Muscle layer of colon (tissue), 2 donors: Measurements from ENCODE around the gene YWHAH.
A peak's percentile ranks its signal among the peaks of the same experiment; 100 is the strongest.

Source experiments
- H3K27ac ChIP-seq: one replicate; pipeline ENCODE4 v1.7.0; 2013; ENCODE audit warnings: low read depth, mild to moderate bottlenecking, low read length, moderate library complexity
- H3K27me3 ChIP-seq, 2 donors: one replicate each; pipeline ENCODE4 v1.7.0; 2013; ENCODE audit warnings: low read length in 2 of 2, mild to moderate bottlenecking in 2 of 2; ENCODE audit not compliant: insufficient read depth in 2 of 2, control insufficient read depth in 1 of 2
- H3K36me3 ChIP-seq: one replicate; pipeline ENCODE4 v1.7.0; 2013; ENCODE audit warnings: mild to moderate bottlenecking, low read length; ENCODE audit not compliant: insufficient read depth
- H3K4me1 ChIP-seq: one replicate; pipeline ENCODE4 v1.7.0; 2013; ENCODE audit warnings: mild to moderate bottlenecking, low read length; ENCODE audit not compliant: insufficient read depth
- H3K4me3 ChIP-seq, 2 donors: one replicate each; pipeline ENCODE4 v1.7.0; 2013; ENCODE audit warnings: low read length in 2 of 2, low read depth in 1 of 2, mild to moderate bottlenecking in 1 of 2, moderate library complexity in 1 of 2
- H3K9ac ChIP-seq: one replicate; pipeline ENCODE4 v1.7.0; 2013; ENCODE audit warnings: low read length
- H3K9me3 ChIP-seq: one replicate; pipeline ENCODE4 v1.7.0; 2013; ENCODE audit warnings: mild to moderate bottlenecking, low read length
- donor health status: abdominal sarcoma.
- donor health status: Adenocarcinoma of cecum.

The YWHAH gene

DNA sequence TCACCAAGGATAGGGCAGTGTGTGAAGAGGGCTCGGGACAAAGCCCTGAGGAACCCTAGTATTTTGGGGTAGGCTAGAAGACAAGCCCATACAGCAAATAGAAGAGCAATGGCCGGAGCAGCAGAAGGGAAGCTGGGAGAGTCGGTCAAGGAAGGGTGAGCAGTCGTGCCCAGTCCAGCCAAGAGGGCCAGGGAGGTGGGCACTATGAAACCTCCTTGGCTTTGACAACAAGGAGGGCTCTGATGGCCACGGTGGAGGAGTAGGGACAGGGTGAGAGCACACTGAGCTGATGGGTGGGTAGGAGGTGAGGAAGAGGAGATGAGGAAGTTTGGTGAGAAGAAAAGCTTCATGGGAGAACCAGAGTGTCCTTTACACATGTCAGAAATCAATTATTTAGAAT is 2.2 kb upstream of the YWHAH start:
- Histone ChIP-seq H3K9ac (no peak overlapping the region), H3K36me3 (no peaks in the 10 kb centered on the region), H3K27me3 (no peaks in the 10 kb centered on the region), H3K27ac (no peak overlapping the region), H3K4me3 (no peak overlapping the region), H3K9me3 (no peaks in the 10 kb centered on the region), H3K4me1 (peaks cover 20% of the 10 kb centered on the region)

GRCh38 chr22:31943206-31943977 is 943 bp upstream of the YWHAH start:
- H3K27ac ChIP-seq, result peak overlapping the region; percentile 25
- H3K9me3 ChIP-seq, result no peaks in the 10 kb centered on the region
- no peaks in the 10 kb centered on the region for H3K36me3 ChIP-seq
- peak overlapping the region; percentile 49 to 71 for H3K4me3 ChIP-seq
- H3K9ac ChIP-seq, result peak overlapping the region; percentile 54
- no peaks in the 10 kb centered on the region for H3K27me3 ChIP-seq
- peaks cover 24% of the 10 kb centered on the region for H3K4me1 ChIP-seq

DNA sequence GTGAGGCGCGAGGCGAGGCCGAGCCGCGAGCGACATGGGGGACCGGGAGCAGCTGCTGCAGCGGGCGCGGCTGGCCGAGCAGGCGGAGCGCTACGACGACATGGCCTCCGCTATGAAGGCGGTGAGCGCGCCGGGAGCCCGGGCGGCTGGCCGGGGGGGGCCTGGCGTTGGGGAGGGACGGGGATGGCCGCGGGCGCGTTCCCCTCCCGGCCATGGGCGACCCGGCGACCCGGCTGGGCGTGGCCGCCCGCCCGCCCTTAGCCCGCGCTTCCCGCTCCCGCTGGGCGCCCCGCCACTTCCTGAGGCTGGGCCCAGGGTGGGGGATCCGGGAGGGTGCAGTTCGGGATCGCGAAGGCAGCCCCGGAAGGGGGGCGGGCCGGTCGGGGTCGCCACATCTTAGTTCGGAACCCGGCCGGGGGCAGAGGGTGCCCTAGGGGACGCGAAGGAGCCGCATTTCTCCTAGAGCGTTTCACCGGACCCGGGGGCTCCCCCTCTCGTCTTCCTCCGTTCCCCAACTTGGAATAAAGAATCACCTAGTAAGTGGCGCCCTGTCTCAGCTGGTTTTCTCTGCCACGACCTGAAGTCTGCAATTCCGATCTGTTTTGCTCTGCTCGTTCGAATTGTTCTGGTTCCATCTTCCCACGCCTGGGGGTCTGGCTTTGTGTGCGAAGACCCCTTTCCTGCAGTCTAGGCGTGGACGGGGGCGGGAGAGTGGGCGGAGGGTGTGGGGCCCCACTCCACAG is 536 bp downstream of the YWHAH start:
- Histone ChIP-seq H3K36me3 (no peaks in the 10 kb centered on the region), H3K4me1 (peaks cover 24% of the 10 kb centered on the region), H3K27ac (peak overlapping the region; percentile 65), H3K9me3 (no peaks in the 10 kb centered on the region), H3K27me3 (no peaks in the 10 kb centered on the region), H3K4me3 (peak overlapping the region; percentile 76 to 96), H3K9ac (peak overlapping the region; percentile 71)

DNA sequence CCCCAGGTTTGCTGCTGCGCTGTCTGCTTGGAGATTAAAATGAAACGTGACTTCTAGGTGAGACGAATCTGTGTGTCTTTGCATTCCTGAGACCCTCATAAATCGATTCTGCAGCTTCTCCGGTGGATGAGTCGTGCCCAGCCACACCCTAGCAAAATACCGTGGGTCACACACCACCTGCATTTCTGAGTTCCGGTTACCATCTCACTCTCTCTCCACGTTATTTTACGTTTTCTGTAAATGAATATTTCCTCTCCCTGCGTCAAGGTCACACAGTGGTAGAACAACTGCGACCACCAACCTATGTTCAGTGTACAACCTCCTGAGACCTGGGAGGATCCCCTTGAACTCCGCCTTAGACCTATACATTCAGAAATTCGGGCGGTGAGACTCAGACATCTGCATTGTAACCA is 1.1 kb downstream of the YWHAH start:
- Histone ChIP-seq H3K4me3 (peak overlapping the region; percentile 76 to 96), H3K27me3 (no peaks in the 10 kb centered on the region), H3K9me3 (no peaks in the 10 kb centered on the region), H3K4me1 (peaks cover 28% of the 10 kb centered on the region), H3K36me3 (no peaks in the 10 kb centered on the region), H3K27ac (peak overlapping the region; percentile 65), H3K9ac (peak overlapping the region; percentile 71)

GRCh38 chr22:31945971-31946680 is 1.8 kb downstream of the YWHAH start:
- Histone ChIP-seq H3K36me3 (no peaks in the 10 kb centered on the region), H3K4me1 (peaks cover 35% of the 10 kb centered on the region)

DNA sequence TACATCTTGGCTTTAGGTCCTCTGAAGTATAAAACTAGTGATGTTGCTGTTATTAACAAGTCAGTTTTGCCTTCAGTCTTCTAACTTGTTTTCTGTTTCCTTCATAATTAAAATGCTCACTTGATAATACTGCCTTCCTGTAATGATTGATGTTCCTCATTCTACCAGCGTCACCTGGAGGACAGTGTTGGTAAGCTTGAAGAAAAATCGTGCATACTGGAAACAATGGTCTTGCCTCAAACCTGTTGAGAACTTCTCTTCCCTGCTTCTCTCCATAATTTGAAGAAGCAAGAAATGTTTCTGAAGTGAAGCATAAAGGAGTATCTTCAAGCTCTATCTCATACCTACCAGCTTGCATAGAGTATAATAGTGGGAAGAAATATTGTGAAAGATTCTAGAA is 3.0 kb downstream of the YWHAH start:
- H3K27me3 ChIP-seq, result no peaks in the 10 kb centered on the region
- H3K4me1 ChIP-seq, result peaks cover 47% of the 10 kb centered on the region
- no peaks in the 10 kb centered on the region for H3K36me3 ChIP-seq
- no peak overlapping the region for H3K9ac ChIP-seq
- H3K9me3 ChIP-seq, result no peaks in the 10 kb centered on the region
- H3K27ac ChIP-seq, result no peak overlapping the region
- no peak overlapping the region for H3K4me3 ChIP-seq

More at GRCh38 chr22:31945971-31946680, 1.8 kb downstream of the YWHAH start:
- Histone ChIP-seq H3K4me3 (peak overlapping the region; percentile 4 to 96), H3K9ac (peak overlapping the region; percentile 71), H3K27ac (peak overlapping the region; percentile 65), H3K27me3 (no peaks in the 10 kb centered on the region), H3K9me3 (no peaks in the 10 kb centered on the region)

- Histone ChIP-seq H3K27me3 (no peaks in the 10 kb centered on the region), H3K9ac (no peak overlapping the region), H3K27ac (no peak overlapping the region), H3K4me3 (no peak overlapping the region), H3K4me1 (peaks cover 54% of the 10 kb centered on the region), H3K9me3 (no peaks in the 10 kb centered on the region), H3K36me3 (no peaks in the 10 kb centered on the region)
These were observed 3.7 kb downstream of the YWHAH start for GRCh38 chr22:31948002-31948401.

DNA sequence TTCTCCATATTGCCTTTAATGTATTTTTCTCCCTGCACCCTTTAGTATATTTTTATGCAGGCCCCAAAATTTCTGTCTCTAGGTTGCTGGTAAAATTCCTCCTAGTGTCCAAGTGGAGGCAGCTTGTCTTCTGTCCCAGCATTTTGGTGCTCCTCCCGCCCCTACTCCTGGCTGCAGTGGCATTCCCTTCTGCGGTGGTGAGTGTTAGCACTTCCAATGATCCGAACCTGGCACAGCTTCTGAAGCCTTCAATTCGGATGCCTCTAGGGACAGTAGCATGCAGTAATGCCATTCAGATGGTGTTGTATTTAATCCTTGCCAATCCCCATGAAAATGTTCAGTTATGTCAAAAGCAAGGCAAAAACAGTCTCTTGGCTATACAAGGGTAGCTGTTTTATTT is 5.9 kb downstream of the YWHAH start:
- Histone ChIP-seq H3K36me3 (no peaks in the 10 kb centered on the region), H3K4me1 (peaks cover 65% of the 10 kb centered on the region), H3K9ac (no peak overlapping the region), H3K4me3 (no peak overlapping the region), H3K9me3 (no peaks in the 10 kb centered on the region), H3K27me3 (no peaks in the 10 kb centered on the region), H3K27ac (no peak overlapping the region)

DNA sequence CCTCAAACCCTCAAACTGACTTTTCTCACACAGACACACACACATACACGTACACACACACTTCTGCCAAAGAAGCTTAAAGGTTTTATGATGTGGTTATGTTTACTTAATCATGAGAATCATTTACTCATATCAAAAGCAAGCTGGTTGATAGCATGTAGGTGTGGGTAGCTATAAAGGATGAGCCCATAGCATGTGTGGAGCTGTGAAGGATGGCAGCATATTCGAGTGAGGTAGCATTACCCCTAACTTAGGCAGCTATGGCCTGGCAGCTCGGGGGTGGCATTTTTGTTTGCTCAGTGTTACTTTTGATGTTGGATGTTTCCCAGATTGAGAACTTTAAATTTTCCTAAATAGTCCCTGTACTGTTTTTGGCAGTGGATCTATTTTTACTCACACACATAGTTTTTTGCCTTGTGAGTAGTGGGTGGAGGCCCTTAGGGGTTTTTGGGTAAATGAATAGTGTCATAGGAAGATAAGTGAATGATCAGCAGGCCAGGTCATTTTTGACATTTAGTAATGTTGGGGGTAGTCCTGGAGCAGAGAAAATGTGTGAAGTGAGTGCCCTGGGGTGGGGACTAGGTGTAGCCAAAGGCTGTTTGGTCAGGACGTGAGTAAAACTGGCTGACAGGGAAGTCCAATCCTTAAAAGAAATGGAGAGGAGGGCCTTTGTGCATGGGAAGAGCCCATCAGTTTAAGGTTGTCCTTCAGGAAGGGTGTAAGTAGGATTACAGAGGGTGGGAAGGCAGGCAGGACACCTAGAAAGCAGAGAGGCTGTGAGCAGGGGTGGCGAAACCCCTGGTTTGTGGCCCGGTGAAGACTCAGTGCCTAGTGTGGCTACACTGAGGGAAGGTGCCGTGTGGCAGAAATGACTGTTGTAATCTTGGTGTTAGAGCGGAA is 7.1 kb downstream of the YWHAH start:
- Histone ChIP-seq H3K9me3 (no peaks in the 10 kb centered on the region), H3K36me3 (peaks cover 6% of the 10 kb centered on the region), H3K9ac (no peak overlapping the region), H3K27me3 (no peaks in the 10 kb centered on the region), H3K27ac (no peak overlapping the region), H3K4me1 (peaks cover 53% of the 10 kb centered on the region), H3K4me3 (no peak overlapping the region)

GRCh38 chr22:31952094-31952401 is 7.7 kb downstream of the YWHAH start:
- Histone ChIP-seq H3K4me1 (peaks cover 50% of the 10 kb centered on the region), H3K27ac (peak overlapping the region; percentile 3), H3K4me3 (no peak overlapping the region), H3K9ac (no peak overlapping the region), H3K9me3 (no peaks in the 10 kb centered on the region), H3K36me3 (peaks cover 12% of the 10 kb centered on the region), H3K27me3 (no peaks in the 10 kb centered on the region)

DNA sequence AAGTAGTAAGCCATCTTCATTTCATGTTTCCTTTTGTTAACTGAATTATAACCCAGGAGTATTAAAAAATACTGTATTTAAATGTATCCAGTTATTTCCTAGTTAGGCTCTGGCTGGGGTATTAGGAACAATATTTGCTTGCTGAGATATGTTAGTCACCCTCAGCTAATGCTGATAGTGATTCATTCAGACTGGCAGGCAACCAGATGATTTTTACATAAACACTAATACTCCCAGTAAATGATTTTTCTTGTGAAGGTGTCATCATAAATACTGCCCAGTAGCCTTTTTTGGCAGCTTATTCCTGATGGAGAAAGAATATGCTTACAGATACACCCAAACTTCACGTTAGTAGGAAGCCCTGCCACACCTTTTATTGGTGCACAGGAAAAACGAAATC is 8.1 kb downstream of the YWHAH start:
- peaks cover 16% of the 10 kb centered on the region for H3K36me3 ChIP-seq
- no peaks in the 10 kb centered on the region for H3K27me3 ChIP-seq
- H3K9ac ChIP-seq, result no peak overlapping the region
- H3K27ac ChIP-seq, result peak overlapping the region; percentile 3
- no peaks in the 10 kb centered on the region for H3K9me3 ChIP-seq
- peaks cover 45% of the 10 kb centered on the region for H3K4me1 ChIP-seq
- no peak overlapping the region for H3K4me3 ChIP-seq
